Glomerular visceral epithelial cell (primary cell): ENCODE results near the gene CRYL1.
A peak's percentile ranks its signal among the peaks of the same experiment; 100 is the strongest.

Experiments used
- DNase-seq: peaks from one replicate; pipeline ENCODE4 v3.0.0-alpha.2; 2016; ENCODE audit errors: extremely low spot score

CRYL1 gene

DNA sequence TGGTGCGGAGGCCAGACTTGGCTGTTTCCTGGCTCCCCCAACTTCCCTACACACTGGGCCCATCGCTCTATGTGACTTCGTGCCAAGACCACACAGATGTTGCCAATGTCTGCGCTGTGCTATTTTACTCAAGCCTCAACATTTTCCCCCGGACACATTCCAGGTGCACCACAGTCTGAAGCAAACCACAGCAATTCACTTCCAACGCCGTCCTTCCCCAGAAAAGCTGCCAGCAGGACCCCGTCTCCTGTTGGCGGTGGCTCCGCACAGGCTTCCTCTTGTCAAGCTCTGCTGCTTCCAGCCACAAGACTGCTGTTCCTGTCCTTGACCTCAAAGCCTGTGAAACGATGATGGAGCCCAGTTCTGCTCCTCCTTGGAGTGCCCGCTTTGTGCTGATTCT is 100.7 kb downstream of the CRYL1 start:
- DNase-seq = peak; percentile 98

GRCh38 chr13:20424559-20424852 is 101.2 kb downstream of the CRYL1 start:
- DNase-seq = no peak

- no peak for DNase-seq
These were observed 103.3 kb downstream of the CRYL1 start for GRCh38 chr13:20422362-20422761.

GRCh38 chr13:20420938-20421337 is 104.7 kb downstream of the CRYL1 start:
- no peak for DNase-seq

DNA sequence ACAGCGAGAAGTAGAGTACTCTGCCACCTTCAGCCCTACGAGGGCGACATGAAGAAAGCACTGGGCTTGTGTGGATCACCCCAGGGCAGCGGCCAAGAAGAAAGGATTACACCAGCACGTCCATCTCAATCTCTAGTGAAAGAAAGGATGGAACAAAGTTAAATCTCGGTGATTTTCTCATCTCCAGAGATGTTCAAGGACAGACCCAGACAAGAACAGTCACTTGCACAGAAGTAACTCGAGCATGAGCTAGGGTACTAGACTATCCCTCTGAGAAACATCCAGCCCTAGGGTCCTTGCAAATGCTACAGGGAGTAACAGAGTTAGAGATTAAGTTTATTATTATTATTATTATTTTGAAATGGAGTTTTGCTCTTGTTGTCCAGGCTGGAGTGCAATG is 106.7 kb downstream of the CRYL1 start:
- no peak for DNase-seq

GRCh38 chr13:20416223-20416745 is 109.4 kb downstream of the CRYL1 start:
- no peak for DNase-seq

GRCh38 chr13:20415694-20416107 is 110.0 kb downstream of the CRYL1 start:
- DNase-seq = no peak

GRCh38 chr13:20415306-20415679 is 110.4 kb downstream of the CRYL1 start:
- no peak for DNase-seq

- no peak for DNase-seq
These were observed 110.9 kb downstream of the CRYL1 start for GRCh38 chr13:20414546-20415305.

DNA sequence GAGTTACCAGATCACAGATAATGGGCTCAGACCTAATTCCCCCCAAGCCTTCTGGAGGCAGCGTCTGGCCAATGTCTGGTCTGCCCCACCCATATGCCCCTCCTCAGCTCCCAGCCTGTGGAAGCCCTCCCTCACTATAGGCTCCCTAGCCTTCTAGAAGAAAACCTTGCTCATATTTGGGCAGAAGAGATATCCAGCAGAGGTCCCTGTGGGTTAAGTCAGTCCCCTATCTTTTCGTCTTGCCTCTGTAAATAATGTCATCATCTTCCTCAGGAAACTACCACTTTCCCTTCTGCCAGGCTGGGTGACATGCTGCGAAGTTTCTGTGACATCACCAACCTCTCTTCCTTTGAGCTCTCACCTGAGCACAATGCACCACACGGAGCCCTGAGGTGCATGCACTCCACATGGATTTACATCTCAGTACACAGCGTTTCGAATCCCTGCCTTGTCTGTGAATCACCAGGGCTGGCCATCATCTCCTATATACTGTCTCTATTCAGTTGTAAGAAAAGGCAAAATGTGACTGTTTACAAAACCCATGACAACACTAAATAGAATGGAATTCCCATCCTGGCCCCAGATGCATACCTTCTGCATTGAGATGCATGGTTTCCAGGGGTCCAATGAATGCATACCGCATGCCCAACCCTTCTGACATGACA is 112.8 kb downstream of the CRYL1 start:
- no peak for DNase-seq

- DNase-seq = no peak
These were observed 113.9 kb downstream of the CRYL1 start for GRCh38 chr13:20411638-20412342.

GRCh38 chr13:20410726-20411125 is 114.9 kb downstream of the CRYL1 start:
- DNase-seq = no peak

DNA sequence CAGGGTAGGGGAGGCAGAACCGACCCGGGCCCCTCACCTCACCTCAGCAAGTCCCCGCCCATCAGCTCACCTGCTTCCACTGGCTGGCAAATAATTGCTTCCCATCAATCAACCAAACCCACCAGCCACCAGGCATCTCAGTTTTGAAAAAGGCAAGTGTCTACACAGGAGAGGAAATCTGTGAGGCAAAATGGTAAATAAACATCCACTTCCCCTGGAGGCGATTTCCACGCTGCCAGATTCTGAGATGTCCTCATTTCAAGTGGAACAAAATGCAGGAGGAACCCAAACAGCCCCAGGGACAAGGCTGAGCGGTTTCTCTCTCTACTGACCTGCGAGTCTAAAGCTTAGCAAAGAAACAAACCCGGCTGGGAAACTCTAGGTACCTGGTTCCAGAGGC is 117.5 kb downstream of the CRYL1 start:
- DNase-seq = no peak

- DNase-seq = no peak
These were observed 117.9 kb downstream of the CRYL1 start for GRCh38 chr13:20407759-20408158.

- no peak for DNase-seq
These were observed 120.0 kb downstream of the CRYL1 start for GRCh38 chr13:20405691-20406090.

- no peak for DNase-seq
These were observed 121.0 kb downstream of the CRYL1 start for GRCh38 chr13:20404488-20405222.

DNA sequence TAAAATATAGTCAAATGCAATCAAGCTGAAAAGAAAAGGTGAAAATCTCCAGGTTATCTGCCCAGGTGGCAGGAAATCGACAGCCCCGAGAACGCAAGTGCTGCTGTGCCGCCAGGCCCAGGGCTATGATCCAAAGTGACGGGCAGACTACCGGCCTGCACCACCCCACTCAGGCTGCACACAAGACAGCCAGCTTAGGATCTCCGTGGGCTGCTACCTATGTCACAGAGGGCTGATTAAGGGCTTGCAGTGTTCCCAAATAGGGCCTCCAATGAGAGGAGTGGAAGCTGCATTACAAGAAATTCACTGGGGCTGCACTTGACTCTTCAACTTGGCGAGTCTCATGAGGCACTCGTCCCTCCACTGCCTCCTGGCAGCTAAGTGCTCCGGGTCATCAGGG is 121.8 kb downstream of the CRYL1 start:
- no peak for DNase-seq

GRCh38 chr13:20402881-20403280 is 122.8 kb downstream of the CRYL1 start:
- DNase-seq = no peak

GRCh38 chr13:20401931-20402856 is 123.5 kb downstream of the CRYL1 start:
- peak; percentile 34 for DNase-seq

DNA sequence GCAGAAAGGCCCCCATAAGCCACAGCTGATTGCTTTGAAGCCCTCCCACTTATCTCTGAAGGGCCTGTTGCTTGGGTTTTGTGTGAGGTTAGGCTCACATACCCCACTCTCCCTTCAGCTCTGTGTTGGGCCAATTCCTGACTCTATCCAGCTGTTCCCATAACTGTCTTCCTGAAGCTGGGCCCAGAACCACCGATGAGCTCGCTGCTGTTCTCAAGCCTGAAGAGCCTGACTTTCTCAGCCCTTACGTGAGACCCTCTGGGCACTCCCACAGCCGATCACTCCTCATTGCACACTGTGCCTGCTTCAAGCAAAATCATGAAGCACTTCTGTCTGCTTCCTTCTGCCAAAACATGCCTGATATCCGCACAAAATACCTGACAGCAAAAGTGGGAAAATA is 124.1 kb downstream of the CRYL1 start:
- no peak for DNase-seq

DNA sequence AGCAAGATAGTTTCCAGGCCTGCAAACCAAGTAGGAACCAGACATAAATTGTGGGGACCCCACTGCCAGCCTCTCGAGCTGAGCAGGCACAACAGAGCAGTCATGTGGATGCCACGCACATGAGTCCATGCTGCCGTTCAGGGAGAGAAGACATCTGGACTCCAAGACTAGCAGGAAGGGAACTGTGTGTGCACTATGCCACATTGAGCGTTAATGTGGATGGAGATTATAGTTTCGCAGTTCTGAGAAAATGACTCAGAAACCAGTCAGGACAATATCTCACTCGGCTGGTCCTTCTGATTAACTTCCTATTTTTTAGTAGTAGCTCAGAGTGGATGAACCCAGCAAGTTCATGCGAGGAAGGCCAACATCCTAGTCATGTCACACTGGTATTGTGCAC is 124.9 kb downstream of the CRYL1 start:
- DNase-seq = no peak
